KOPT-K1 (cell line): Measurements from ENCODE around the gene MAP4K5.

Source experiments
- H3K27ac ChIP-seq: fragments of 200-600 bp; sonication (generic); 2 replicates; pipeline ENCODE4 v1.5.1; 2016; ENCODE audit warnings: antibody characterized with exemption, mild to moderate bottlenecking, low read depth, low read length; ENCODE audit not compliant: poor library complexity, severe bottlenecking
- H3K36me3 ChIP-seq: fragments of 200-600 bp; sonication (generic); 2 replicates; pipeline ENCODE4 v1.5.1; 2017; ENCODE audit warnings: antibody characterized with exemption, mild to moderate bottlenecking, low read length, moderate library complexity; ENCODE audit not compliant: insufficient read depth
- H3K9me3 ChIP-seq: fragments of 200-600 bp; sonication (generic); 2 replicates; pipeline ENCODE4 v1.5.1; 2017; ENCODE audit warnings: antibody characterized with exemption, low read length, mild to moderate bottlenecking; ENCODE audit not compliant: insufficient read depth, poor library complexity, severe bottlenecking

The MAP4K5 gene

DNA sequence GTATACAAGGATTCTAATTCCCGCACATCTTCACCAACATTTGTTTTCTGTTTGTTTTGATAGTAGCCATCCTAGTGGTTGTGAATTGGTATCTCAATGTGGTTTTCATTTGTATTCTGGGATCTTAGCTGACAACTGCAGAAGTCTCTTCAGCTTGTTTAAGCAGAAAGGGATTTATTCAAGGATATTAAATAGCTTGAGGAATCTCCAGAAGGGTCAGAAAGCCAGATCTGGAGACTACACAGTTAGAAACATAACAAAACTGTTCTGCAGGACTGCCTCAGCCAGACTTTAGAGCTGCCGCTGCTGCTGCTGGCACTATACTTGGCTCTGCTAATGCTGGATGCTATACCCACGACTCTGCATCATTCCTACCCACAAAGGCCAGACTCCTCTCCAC is 122.3 kb downstream of the MAP4K5 start:
- no peaks in the 10 kb centered on the region for H3K9me3 ChIP-seq
- no peak overlapping the region for H3K27ac ChIP-seq
- H3K36me3 ChIP-seq = no peaks in the 10 kb centered on the region

DNA sequence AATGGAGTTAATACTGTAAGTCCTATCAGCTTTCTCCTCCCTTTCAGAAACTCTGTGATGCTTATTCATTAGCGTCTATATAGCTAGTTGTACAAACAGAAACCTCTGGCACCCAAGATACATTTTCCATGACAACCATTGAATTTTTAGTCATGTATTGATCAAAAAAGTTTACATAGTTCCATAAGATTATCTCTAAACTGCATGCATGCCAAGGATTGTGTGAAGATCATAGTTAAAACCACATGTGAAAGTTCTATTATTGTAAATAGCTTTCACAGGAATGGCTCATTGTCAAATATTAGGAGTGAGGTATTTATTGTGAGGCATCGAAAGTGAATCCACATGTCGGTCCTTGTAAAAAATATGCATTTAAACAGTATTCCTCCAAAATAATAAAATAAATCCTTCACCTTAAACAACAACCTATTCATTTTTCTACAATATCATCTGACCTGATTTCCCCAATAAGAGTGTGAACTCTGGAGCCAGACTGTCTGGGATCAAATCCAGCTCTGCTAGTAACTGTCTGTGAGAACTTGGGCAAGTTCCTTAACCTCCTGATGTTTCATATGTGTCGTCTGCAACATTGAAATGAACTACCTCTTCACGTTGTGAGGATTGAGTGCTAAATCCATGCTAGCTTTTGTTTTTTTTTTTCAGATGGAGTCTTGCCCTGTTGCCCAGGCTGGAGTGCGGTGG is 125.1 kb downstream of the MAP4K5 start:
- H3K9me3 ChIP-seq = no peaks in the 10 kb centered on the region
- H3K36me3 ChIP-seq = no peaks in the 10 kb centered on the region
- H3K27ac ChIP-seq = no peak overlapping the region

DNA sequence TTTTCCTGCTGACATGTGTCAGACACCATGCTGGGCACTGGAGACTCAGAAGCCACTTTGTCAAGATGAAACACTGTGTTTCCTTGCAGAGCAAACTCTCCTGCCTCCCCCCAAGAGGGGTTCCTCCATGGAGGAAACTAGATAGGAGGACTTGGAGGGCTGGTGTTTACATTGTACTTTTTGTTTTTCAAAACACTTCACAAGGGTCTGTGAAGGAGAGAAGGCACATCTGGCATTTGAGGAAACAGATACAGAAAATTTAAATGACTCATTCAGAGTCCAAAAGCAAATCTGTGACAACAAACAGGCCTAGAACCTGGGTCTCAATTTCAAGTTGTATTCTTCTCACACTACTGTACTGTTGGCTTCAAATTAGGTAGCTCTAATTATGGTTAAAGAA is 128.9 kb downstream of the MAP4K5 start:
- H3K9me3 ChIP-seq = no peaks in the 10 kb centered on the region
- no peak overlapping the region for H3K27ac ChIP-seq
- H3K36me3 ChIP-seq = no peaks in the 10 kb centered on the region

DNA sequence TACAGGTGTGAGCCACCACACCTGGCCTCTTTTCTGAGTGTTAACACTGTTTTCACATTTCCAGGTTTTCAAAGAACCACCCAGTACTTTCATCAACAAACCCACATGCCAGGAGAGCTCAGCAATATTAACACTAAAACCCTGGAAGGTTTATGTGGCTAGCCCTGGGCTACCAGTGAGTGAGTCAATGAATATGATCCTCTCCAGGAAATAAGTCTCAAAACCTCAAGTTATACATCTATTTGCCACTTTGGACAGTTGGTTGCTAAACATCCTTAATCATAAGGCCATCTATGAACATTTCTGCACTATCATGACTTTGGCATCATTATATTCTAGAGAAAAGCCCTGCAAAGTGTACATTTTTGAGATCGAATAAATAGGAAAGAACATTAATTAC is 129.4 kb downstream of the MAP4K5 start:
- Histone ChIP-seq H3K36me3 (no peaks in the 10 kb centered on the region), H3K27ac (no peak overlapping the region), H3K9me3 (no peaks in the 10 kb centered on the region)

DNA sequence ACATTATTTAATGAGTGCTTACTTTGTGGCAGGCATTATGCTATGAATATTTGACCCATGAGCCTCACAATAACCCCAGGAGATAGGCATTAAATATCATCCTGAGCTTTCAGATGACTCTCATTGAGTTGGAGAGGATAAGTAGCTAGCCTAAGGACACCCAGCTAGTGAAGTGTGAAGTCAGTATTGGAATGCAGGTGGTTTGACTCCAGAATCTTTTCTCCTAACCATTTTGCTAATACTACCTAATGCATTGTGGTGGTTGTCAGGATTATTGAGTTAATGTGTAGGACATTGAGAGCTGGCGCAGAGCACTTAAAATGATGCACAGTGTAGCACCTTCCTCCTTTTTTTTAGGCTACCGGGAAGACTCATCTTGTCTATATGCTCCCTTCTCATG is 131.9 kb downstream of the MAP4K5 start:
- H3K36me3 ChIP-seq = no peaks in the 10 kb centered on the region
- H3K9me3 ChIP-seq = no peaks in the 10 kb centered on the region
- no peak overlapping the region for H3K27ac ChIP-seq

DNA sequence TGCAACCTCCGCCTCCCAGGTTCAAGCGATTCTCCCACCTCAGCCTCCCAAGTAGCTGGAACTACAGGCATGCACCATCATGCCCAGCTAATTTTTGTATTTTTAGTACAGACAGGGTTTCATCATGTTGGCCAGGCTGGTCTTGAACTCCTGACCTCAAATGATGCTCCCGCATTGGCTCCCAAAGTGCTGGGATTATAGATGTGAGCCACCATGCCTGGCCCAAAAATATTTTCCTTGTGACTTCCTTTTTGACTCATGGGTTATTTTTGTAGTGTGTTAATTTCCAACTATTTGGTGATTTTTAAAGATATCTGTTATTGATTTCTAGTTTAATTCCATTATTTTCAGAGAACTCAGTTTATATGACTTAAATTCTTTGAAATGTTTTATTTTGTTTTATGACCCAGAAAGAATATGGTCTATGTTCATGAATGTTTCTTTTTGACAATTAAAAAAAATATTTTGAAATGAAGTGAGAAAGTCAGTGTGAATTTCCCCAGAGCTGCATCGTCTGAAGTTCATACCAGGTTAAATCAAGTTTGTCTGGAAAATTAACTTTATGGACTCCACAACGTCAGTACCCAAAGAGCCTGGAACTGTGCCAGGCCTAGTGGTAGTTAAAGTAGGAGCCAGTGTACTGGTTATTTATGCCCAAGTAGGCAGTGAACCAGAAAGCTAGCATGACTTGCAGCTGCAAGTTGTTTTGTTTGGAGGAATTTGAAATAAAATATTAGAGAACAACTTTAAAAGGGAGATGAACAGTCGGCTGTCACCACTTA is 132.9 kb downstream of the MAP4K5 start:
- H3K9me3 ChIP-seq = no peaks in the 10 kb centered on the region
- no peaks in the 10 kb centered on the region for H3K36me3 ChIP-seq
- H3K27ac ChIP-seq = no peak overlapping the region

DNA sequence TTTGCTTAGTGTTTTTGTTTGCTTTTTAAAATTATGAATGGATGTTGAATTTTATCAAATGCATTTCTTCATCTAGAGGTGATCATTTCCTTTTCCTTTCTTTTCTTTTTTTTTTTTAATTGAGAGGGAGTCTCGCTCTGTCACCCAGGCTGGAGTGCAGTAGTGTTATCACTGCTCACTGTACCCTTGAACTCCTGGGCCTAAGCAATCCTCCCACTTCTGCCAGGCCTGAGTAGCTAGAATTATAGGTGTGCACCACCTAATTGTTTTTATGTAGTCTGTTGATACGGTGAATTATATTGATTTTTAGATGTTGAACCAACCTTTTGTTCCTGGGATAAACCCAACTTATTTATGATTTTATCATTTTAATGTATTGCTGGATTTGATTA is 134.2 kb downstream of the MAP4K5 start:
- H3K27ac ChIP-seq = no peak overlapping the region

DNA sequence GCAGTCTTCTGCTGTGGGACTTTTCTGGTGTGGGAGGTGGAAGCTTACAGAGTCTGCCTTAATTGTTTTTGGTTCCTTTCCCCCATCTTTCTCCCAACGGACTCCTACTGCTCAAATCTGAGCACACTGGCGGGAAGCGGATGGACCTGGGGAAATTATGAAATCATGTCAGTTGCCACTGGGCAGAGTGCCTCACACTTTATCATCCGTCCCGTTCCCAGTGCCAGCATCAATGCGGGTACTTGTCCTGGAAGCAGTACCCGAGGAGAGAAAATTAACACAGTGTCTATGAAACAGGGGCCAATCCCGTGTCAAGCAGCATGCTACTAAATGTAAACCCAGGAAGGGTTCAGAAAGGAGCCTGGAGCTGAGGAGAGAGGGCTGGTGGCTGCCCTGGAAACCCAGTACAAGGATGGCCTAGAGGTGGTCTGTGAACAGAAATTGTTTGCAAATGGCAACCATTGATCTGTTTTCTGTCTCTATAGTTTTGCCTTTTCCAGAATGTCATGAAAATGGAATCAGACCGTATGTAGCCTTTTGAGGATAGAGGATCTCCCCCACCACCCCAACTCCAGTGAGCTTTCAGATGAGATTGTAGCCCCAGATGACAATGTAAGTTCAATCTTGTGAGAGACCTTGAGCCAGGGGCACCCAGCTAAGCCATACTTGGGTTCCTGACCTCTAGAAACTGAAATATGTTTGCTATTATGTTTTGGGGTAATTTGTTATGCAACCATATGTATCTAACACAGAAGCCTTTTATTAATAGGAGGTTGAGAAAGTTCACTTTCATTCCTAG is 134.8 kb downstream of the MAP4K5 start:
- H3K27ac ChIP-seq = no peak overlapping the region
- no peaks in the 10 kb centered on the region for H3K9me3 ChIP-seq
- no peaks in the 10 kb centered on the region for H3K36me3 ChIP-seq

More for the DNA sequence above, 134.2 kb downstream of the MAP4K5 start:
- no peaks in the 10 kb centered on the region for H3K36me3 ChIP-seq
- H3K9me3 ChIP-seq = no peaks in the 10 kb centered on the region

DNA sequence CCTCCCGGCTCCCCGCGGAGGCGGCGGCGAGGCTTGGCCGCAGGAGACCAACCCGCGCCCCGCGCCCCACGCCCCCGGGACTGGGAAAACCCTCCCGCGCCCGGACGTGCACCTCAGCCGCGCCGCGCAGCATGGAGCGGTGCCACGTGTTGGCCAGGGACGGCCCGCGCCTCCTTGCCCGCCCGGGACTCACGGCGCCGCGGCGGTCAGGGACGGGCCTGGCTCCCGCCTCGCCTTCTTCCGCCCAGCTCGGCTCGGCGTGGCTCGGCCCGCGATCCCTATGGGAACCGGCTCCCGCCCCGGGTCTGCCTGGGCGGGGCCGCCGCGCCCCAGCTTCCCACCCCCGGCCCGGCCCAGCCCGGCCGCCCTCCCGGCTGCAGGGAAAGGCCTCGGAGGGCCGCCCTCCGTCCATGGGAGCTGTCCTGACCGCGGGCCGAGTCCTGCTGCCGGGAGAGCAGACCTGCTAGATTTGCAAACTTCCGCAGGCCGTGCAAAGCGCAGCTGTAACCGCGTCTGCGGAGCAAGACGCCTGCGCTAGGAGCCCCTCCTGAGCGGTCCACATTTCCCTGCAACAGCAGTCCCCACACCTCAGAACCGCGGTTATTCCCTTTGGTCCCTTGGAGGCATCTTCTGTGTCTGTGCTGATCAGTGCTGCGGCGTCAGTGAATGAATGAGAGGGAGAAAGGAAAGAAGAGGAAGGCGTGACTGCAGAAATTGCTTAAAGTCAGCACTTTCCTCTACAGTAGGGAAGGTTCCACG is 135.6 kb downstream of the MAP4K5 start, which contains the start of gene CDKL1:
Gene CDKL1 (minus strand): TSS at position 251 of the 759 bp plus-strand sequence. CDS start 1,013 bp downstream, outside the sequence.
- Histone ChIP-seq H3K9me3 (no peaks in the 10 kb centered on the region), H3K36me3 (no peaks in the 10 kb centered on the region), H3K27ac (peak within 1 kb of the TSS; percentile 42)

DNA sequence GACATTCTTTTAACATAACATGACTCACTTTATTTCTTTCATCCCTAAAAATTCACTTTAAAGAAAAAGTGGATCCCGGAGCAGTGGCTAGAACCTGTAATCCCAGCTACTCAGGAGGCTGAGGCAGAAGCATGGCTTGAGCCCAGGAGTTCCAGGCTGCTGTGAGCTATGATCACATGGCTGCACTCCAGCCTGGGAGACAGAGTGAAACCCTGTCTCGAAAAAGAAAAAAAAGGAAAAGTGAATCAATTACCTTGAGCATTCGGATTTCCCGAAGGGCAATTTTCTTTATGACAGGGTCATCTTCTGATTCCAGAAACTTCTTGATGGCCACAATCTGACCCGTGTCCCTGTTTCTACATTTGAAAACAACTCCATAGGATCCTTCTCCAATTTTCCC is 136.9 kb downstream of the MAP4K5 start:
- Histone ChIP-seq H3K36me3 (no peaks in the 10 kb centered on the region), H3K9me3 (no peaks in the 10 kb centered on the region), H3K27ac (no peak overlapping the region)

DNA sequence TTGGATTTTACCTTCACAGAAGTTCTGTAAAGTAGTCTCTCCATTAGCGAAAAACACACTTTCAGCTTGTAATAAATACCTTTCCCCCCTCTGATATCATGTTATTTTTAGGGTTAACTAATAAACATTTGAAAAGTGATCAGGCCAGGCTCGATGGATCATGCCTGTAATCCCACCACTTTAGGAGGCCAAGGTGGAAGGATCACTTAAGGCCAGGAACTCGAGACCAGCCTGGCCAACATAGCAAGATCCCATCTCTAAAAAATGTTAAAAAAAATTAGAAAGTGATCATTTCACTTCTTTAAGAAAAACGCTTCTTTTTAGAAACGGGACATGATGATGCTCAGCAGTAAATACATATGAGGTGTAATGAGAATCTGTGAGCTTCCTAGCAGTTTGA is 137.7 kb downstream of the MAP4K5 start:
- no peaks in the 10 kb centered on the region for H3K9me3 ChIP-seq
- no peaks in the 10 kb centered on the region for H3K36me3 ChIP-seq
- H3K27ac ChIP-seq = no peak overlapping the region

DNA sequence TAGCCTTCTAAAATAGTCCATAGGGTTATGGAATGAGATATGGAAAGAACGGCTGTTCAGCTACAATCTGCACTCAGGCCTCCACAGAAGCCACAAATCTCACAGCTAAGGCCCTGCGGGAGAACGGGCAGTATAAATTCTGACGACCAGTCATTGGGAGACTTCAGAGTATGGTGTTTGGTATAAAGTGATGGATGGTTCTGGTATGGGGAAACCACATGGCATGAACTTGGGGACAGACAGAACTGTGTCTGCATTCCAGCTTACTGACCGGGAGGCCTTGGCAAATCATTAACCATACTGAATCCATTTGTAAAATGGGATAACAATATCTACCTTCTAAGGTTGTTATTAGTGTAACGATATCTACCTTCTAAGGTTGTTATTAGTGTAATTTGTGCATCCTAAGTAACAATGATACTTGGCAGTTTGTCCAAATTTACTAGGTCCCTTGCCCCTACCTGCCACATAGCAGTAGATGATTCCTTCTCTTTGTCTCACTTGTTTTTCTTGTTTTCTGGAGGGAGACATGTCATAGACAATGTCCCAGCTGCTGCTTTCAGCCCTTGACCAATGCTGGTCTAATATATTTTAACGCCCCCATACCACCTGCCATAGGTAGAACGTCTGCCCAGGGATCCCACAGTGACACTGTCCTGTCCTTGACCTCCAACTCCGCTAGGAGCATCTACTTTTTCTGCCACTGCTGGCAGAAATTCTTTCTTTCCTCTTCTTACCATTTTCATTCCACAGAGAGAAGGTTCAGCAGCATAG is 142.5 kb downstream of the MAP4K5 start:
- no peaks in the 10 kb centered on the region for H3K9me3 ChIP-seq
- no peak overlapping the region for H3K27ac ChIP-seq
- H3K36me3 ChIP-seq = no peaks in the 10 kb centered on the region

DNA sequence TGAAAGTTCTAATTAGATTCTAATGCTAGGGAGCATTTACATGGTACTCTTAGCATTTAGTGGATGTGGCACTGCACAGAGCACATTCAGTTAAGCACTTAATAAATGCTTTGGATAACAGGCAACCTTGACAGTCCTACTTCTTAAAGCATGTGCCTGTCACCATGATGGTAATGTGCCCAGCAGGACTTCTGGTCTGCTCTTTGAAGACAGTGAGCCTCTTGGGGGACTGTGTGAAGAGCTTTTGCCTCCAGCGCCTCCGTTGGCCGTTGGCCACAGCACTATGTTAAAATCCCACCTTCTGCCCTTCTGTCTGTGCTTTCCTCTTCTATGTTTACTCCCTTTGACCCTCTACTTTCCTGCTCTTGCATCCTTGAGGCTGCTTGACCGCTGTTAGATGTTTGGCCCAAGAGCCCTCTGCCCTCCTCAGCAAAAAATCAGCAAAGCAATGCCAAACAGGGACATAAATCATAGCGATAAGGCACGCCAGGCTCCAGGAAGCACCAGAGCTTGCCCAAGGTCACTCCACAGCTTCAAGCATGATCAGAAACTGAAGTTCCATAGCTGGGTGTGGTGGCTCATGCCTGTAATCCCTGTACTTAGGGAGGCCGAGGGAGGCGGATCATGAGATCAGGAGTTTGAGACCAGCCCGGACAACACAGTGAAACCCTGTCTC is 144.0 kb downstream of the MAP4K5 start:
- Histone ChIP-seq H3K9me3 (no peaks in the 10 kb centered on the region), H3K27ac (no peak overlapping the region), H3K36me3 (no peaks in the 10 kb centered on the region)

DNA sequence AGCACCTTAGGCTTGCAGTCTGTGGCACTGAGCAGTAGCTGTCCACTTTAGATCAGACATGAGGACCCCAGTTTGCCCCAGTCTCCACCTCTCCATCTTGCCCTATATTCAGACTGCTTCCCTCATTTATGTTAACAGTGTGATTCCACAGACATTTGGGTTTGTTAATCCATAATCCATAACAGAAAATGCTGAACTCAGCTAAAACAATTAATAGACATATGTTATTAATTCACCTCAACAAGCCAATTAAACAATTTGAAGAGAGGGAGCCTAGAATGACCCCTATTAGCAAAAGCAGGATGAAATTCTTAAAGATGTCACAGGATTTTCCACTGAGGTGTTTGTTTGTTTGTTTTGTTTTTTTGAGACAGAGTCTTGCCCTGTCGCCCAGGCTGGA is 144.8 kb downstream of the MAP4K5 start:
- H3K27ac ChIP-seq = no peak overlapping the region
- H3K9me3 ChIP-seq = no peaks in the 10 kb centered on the region
- H3K36me3 ChIP-seq = no peaks in the 10 kb centered on the region
